ENCODE results near the gene RPLP1. TPM values are rescaled to one million over a fixed set of nuclear protein-coding genes. Genes with fewer than 3 reads are reported as not detected.

The RPLP1 gene
- total and polyA plus RNA-seq, 2 of the 8 experiments (the other 6 are each of a cell fraction or from before 2014, with no cell fraction given): 2,089 to 4,387 TPM

GRCh38 chr15:69403594-69403993 lies 49.0 kb upstream of the RPLP1 start:
- Histone ChIP-seq H4K20me1 (replicated peaks in 1 of 2; ENCODE audit: control insufficient read depth in 1 of 2, insufficient read depth in 2 of 2, low read length in 2 of 2) (peaks cover 0 to 1% of the 10 kb centered on the region in 2 experiments), H3K4ac (replicated peaks; ENCODE audit: insufficient read length, low read depth, low read length) (no peak overlapping the region), H3K9me3 (ENCODE audit: insufficient read depth in 2 of 2, low read depth in 1 of 2, low read length in 1 of 2) (no peaks in the 10 kb centered on the region), H3K4me1 (replicated peaks in 1 of 4; ENCODE audit: control insufficient read depth in 3 of 4, insufficient read depth in 4 of 4, low read length in 3 of 4) (no peaks in the 10 kb centered on the region), H3K23ac (ENCODE audit: insufficient read length) (no peak overlapping the region), H2BK120ac (replicated peaks; ENCODE audit: low read depth, low read length) (no peak overlapping the region), H3K4me3 (ENCODE audit: extremely low read depth in 1 of 4, insufficient read depth in 2 of 4, low read depth in 3 of 4, low read length in 4 of 4) (no peak overlapping the region), H3K18ac (ENCODE audit: extremely low read depth, low read length) (no peak overlapping the region), H3K79me1 (ENCODE audit: low read depth, low read length) (no peaks in the 10 kb centered on the region), H3K27ac (ENCODE audit: low read depth, low read length) (no peak overlapping the region), H3K23me2 (ENCODE audit: low read depth, low read length) (no peaks in the 10 kb centered on the region), H3K56ac (replicated peaks; ENCODE audit: insufficient read length, low read depth, low read length) (no peak overlapping the region), H4K91ac (replicated peaks; ENCODE audit: insufficient read length, low read length) (no peak overlapping the region), H3K4me2 (ENCODE audit: insufficient read depth in 1 of 2, low read depth in 2 of 2, low read length in 2 of 2) (no peak overlapping the region), H2BK12ac (ENCODE audit: low read depth, low read length) (no peak overlapping the region), H3K36me3 (ENCODE audit: control insufficient read depth in 2 of 4, insufficient read depth in 4 of 4, low read length in 3 of 4) (no peaks in the 10 kb centered on the region), H3K79me2 (ENCODE audit: control insufficient read depth in 1 of 2, insufficient read depth in 2 of 2, low read length in 2 of 2) (no peaks in the 10 kb centered on the region), H2BK5ac (ENCODE audit: low read depth, low read length) (no peak overlapping the region), H3K9ac (replicated peaks in 1 of 4; ENCODE audit: extremely low read depth in 1 of 4, low read depth in 3 of 4, low read length in 3 of 4) (no peak overlapping the region), H2BK15ac (ENCODE audit: low read length) (no peak overlapping the region), H3K27me3 (replicated peaks in 1 of 4; ENCODE audit: control insufficient read depth in 3 of 4, extremely low read depth in 1 of 4, insufficient read depth in 3 of 4, low read length in 3 of 4) (no peaks in the 10 kb centered on the region), H4K5ac (ENCODE audit: insufficient read length, low read depth, low read length) (no peak overlapping the region), H2BK20ac (ENCODE audit: low read length) (no peak overlapping the region), H2AK5ac (ENCODE audit: low read depth, low read length) (no peak overlapping the region), H3K14ac (ENCODE audit: insufficient read length) (no peak overlapping the region), H2AFZ (ENCODE audit: low read length) (no peak overlapping the region), H4K8ac (ENCODE audit: extremely low read depth, insufficient read depth, low read length) (no peak overlapping the region)
- WGBS, 2 experiments (ENCODE audit: extremely low coverage in 1 of 2, insufficient coverage in 1 of 2, insufficient read length in 1 of 2, insufficient replicate concordance in 2 of 2, low coverage in 1 of 2, low lambda C conversion rate in 2 of 2, missing lambda C conversion rate in 1 of 2): 95% methylated on average over 4 of the region's 4 CpGs; no CpG with 5 or more reads in 1 of the 2 experiments
- FAIRE-seq (no peak), DNase-seq (ENCODE audit: low read depth in 1 of 2, low spot score in 2 of 2) (no peak)
- TF ChIP-seq HDAC6 (IDR thresholded peaks at IDR 0.05; ENCODE audit: low read depth, low read length) (no peak), KDM5A (IDR thresholded peaks at IDR 0.05; ENCODE audit: low read length) (no peak), ATF3 (IDR thresholded peaks at IDR 0.05; ENCODE audit: insufficient read depth, low read depth, low read length) (no peak), BCL11A (IDR thresholded peaks at IDR 0.05; ENCODE audit: low read depth in 2 of 2, low read length in 2 of 2) (no peak)
- ChIA-PET POLR2A (ENCODE audit: partially characterized antibody) (interaction anchor here (1.6 to 1.7 kb wide), 2 partner anchors 11 to 49 kb away, joined by 4 to 8 read pairs; partner anchors contain the start of genes KIF23 and RPLP1), CTCF (ENCODE audit: partially characterized antibody) (interaction anchor here (0.7 to 6.8 kb wide), 4 partner anchors 9 to 370 kb away, joined by 3 to 32 read pairs (median 4); no protein-coding TSS in a partner anchor)

All from H1 (cell line).